Fibroblast of lung (primary cell): ENCODE results near the gene SMIM36. TPM values are rescaled to one million over a fixed set of nuclear protein-coding genes. Genes with fewer than 3 reads are reported as not detected.
"Not testable (repeated sequence)": the region's sequence is repeated elsewhere in the genome, so short reads cannot be mapped to it uniquely, and the experiment has no call there.

Source experiments
- DNase-seq, 2 donors: peaks; one replicate each; pipeline versions ENCODE4 v3.0.0 to v3.0.0-alpha.2; 2010; ENCODE audit warnings: low read depth in 2 of 2
- H2AFZ ChIP-seq: 2 replicates; pipeline ENCODE4 v1.5.1; 2012; ENCODE audit warnings: low read length, control low read depth, inconsistent platforms
- H3K27ac ChIP-seq: 2 replicates; pipeline ENCODE4 v1.5.1; 2011; ENCODE audit warnings: low read length, control low read depth; ENCODE audit not compliant: insufficient read depth
- H3K27me3 ChIP-seq: 2 replicates; pipeline ENCODE4 v1.5.1; 2011; ENCODE audit warnings: mild to moderate bottlenecking, low read length; ENCODE audit not compliant: control insufficient read depth, insufficient read depth
- H3K36me3 ChIP-seq: 2 replicates; pipeline ENCODE4 v1.5.1; 2011; ENCODE audit warnings: low read length; ENCODE audit not compliant: control insufficient read depth, insufficient read depth
- H3K4me1 ChIP-seq: 2 replicates; pipeline ENCODE4 v1.5.1; 2011; ENCODE audit warnings: low read length; ENCODE audit not compliant: control insufficient read depth, insufficient read depth; ENCODE audit errors: extremely low read depth
- H3K4me2 ChIP-seq: 2 replicates; pipeline ENCODE4 v1.5.1; 2011; ENCODE audit warnings: low read length, control low read depth; ENCODE audit not compliant: insufficient read depth; ENCODE audit errors: extremely low read depth
- H3K4me3 ChIP-seq, 4 experiments: fragments of 200-600 bp in 1 of 4; sonication (generic) in 1 of 4; replicated peaks in 1 of 4; 2 replicates each; pipeline ENCODE4 v1.5.1; 2011 to 2016; ENCODE audit warnings: low read length in 4 of 4, low read depth in 3 of 4, mild to moderate bottlenecking in 3 of 4, control low read depth in 2 of 4, inconsistent platforms in 1 of 4, mixed read lengths in 1 of 4; ENCODE audit not compliant: insufficient read depth in 1 of 4; ENCODE audit errors: control extremely low read depth in 1 of 4
- H3K79me2 ChIP-seq: 2 replicates; pipeline ENCODE4 v1.5.1; 2012; ENCODE audit warnings: mild to moderate bottlenecking, low read length, inconsistent platforms; ENCODE audit not compliant: control insufficient read depth, insufficient read depth
- H3K9ac ChIP-seq: 2 replicates; pipeline ENCODE4 v1.5.1; 2011; ENCODE audit warnings: mild to moderate bottlenecking, low read length, control low read depth; ENCODE audit not compliant: insufficient read depth
- H3K9me3 ChIP-seq: 2 replicates; pipeline ENCODE4 v1.5.1; 2012; ENCODE audit warnings: low read depth, low read length; ENCODE audit not compliant: control insufficient read depth, insufficient read depth
- H4K20me1 ChIP-seq: 2 replicates; pipeline ENCODE4 v1.5.1; 2011; ENCODE audit warnings: low read length; ENCODE audit not compliant: control insufficient read depth, insufficient read depth; ENCODE audit errors: extremely low read depth
- EZH2 ChIP-seq: IDR thresholded peaks from 2 replicates; pipeline ENCODE4 v1.5.1; 2012; ENCODE audit warnings: low read length, control low read depth, mild to moderate bottlenecking; ENCODE audit errors: missing control alignments
- polyA plus RNA-seq, 2 donors: library from polyadenylated mRNA; depleted of rRNA in 1 of 2; stranded (reverse) in 1 of 2; unstranded in 1 of 2; fragments of >200 nt; gene quantifications; 2 replicates each; pipeline ENCODE4 v1.2.1, GENCODE V29; 2011 to 2012; ENCODE audit warnings: missing spikeins in 1 of 2
- total RNA-seq: library from RNA; depleted of rRNA; stranded (reverse); fragments of >200 nt; gene quantifications from 2 replicates; pipeline ENCODE4 v1.2.1, GENCODE V29; 2014
- TF ChIP-seq, protein P1 (sequence below), 2 donors: IDR thresholded peaks in 1 of 2; conservative IDR thresholded peaks in 1 of 2; 1 replicate in 1 of 2; 2 replicates in 1 of 2; pipeline ENCODE4 v1.5.1; 2011 to 2012; ENCODE audit warnings: low read length in 2 of 2, control low read depth in 1 of 2, inconsistent platforms in 1 of 2, low read depth in 1 of 2, mild to moderate bottlenecking in 1 of 2

SMIM36 gene
- total and polyA plus RNA-seq, 2 donors (not counting 1 experiment from before 2014, with no cell fraction given), result not detected

DNA sequence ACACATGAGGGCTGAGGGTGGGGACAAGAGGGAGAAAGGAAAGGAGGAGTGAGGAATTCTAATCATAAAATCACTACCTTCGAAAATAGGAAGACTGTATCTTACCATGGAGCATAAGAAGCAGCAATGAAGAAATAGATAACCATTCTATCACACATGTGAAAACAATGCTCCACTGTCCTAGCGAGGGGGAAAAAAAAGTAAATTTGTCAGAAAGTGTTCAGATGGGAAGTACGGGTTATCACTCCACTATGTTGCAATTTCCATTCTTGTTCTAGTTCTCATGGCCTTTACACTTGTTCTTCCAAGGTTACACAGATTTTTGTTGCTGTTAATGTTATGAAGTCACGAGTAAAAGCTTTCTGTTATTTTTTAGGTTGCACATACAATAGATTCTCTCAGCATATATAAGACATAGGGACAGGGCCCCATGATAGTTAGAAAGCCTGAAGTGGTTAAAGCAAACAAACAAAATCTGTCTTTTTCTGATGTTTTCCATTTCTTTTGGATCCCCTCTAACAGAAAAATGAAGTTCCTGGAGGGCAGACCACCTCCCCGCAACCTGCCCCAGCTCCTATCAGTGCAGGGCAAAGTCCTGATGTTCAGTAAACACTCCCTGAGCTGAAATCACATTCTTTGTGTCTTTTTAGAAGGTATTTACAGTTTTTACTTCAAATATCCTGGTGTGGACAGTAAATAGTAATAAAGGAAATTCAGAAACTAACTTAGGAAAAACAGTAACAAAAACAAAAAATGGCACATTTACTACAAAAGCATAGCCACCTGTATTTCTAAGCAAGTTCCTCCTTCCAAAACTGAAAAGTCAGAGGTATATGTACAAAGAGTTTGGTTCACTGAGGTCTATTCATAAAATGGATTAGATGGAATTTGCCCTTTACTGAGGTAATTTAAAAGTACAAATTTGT, 103.3 kb downstream of the SMIM36 start:
- Histone ChIP-seq H3K79me2 (no peaks in the 10 kb centered on the region), H3K9me3 (no peaks in the 10 kb centered on the region), H3K4me2 (no peak overlapping the region), H3K9ac (no peak overlapping the region), H3K27ac (no peak overlapping the region), H3K4me1 (no peaks in the 10 kb centered on the region), H4K20me1 (no peaks in the 10 kb centered on the region), H3K27me3 (no peaks in the 10 kb centered on the region), H3K36me3 (no peaks in the 10 kb centered on the region), H2AFZ (no peak overlapping the region), H3K4me3 (no peak overlapping the region)
- DNase-seq, result no peak
- TF ChIP-seq, protein P1, sequence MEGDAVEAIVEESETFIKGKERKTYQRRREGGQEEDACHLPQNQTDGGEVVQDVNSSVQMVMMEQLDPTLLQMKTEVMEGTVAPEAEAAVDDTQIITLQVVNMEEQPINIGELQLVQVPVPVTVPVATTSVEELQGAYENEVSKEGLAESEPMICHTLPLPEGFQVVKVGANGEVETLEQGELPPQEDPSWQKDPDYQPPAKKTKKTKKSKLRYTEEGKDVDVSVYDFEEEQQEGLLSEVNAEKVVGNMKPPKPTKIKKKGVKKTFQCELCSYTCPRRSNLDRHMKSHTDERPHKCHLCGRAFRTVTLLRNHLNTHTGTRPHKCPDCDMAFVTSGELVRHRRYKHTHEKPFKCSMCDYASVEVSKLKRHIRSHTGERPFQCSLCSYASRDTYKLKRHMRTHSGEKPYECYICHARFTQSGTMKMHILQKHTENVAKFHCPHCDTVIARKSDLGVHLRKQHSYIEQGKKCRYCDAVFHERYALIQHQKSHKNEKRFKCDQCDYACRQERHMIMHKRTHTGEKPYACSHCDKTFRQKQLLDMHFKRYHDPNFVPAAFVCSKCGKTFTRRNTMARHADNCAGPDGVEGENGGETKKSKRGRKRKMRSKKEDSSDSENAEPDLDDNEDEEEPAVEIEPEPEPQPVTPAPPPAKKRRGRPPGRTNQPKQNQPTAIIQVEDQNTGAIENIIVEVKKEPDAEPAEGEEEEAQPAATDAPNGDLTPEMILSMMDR (conservative IDR thresholded peaks at IDR 0.05 in 1 of 2, IDR thresholded peaks at IDR 0.05 in 1 of 2; ENCODE audit: low read depth in 1 of 2, low read length in 2 of 2), result no peak
- no peak for TF ChIP-seq EZH2

DNA sequence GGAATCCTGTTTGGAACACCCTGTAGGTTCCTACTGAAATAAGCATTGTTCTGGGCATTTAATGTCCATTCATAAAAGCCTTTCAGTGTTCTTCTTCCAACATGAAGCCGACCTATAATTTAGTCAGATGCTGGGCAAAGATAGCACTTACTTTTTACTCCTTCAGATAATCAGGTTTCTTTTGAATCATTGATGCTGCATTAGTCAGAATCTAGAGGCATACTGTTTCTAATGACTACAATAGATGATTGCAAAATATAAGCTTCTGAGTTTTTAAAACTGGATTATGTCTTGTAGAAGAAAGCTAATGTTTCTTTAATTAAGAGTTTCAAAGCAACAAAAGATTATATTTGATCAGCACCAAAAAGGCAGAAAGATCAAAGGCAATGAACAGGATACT, 105.7 kb downstream of the SMIM36 start:
- Histone ChIP-seq H3K79me2 (no peaks in the 10 kb centered on the region), H3K9me3 (no peaks in the 10 kb centered on the region), H2AFZ (no peak overlapping the region), H3K4me3 (no peak overlapping the region), H4K20me1 (no peaks in the 10 kb centered on the region), H3K9ac (no peak overlapping the region), H3K4me1 (no peaks in the 10 kb centered on the region), H3K36me3 (no peaks in the 10 kb centered on the region), H3K4me2 (no peak overlapping the region), H3K27me3 (no peaks in the 10 kb centered on the region), H3K27ac (no peak overlapping the region)
- no peak for TF ChIP-seq EZH2
- TF ChIP-seq, protein P1 (conservative IDR thresholded peaks at IDR 0.05 in 1 of 2, IDR thresholded peaks at IDR 0.05 in 1 of 2; ENCODE audit: low read depth in 1 of 2, low read length in 2 of 2), result no peak
- DNase-seq, result no peak

DNA sequence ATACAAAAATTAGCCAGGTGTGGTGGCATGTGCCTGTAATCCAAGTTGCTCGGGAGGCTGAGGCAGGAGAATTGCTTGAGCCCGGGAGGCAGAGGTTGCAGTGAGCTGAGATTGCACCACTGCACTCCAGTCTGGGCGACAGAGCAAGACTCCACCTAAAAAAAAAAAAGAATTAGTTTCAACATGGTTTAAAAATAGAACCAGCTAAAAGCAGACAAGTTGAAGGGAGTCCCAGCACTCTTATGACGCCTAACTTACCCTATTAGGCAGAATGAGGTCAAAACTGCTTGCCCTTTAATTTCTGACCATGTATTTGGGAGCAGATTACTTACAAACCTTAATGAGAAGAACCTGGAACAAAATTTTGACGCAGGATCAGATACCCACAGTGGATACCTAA, 107.1 kb downstream of the SMIM36 start:
- not testable (repeated sequence) for H4K20me1 ChIP-seq, H3K4me2 ChIP-seq, H3K9ac ChIP-seq, DNase-seq, H3K36me3 ChIP-seq, H3K9me3 ChIP-seq, H3K79me2 ChIP-seq, H3K4me3 ChIP-seq, H3K27me3 ChIP-seq, H3K4me1 ChIP-seq, H3K27ac ChIP-seq, H2AFZ ChIP-seq
